Measurements from ENCODE around the gene LRBA.
"Not testable (repeated sequence)": the region's sequence is repeated elsewhere in the genome, so short reads cannot be mapped to it uniquely, and the experiment has no call there.

LRBA gene

GRCh38 chr4:150974252-150974640 is 40.8 kb downstream of the LRBA start:
- DNase-seq = no peak

- no peak for DNase-seq
Observed at GRCh38 chr4:150973626-150974251, 41.3 kb downstream of the LRBA start.

GRCh38 chr4:150972592-150972991 is 42.5 kb downstream of the LRBA start:
- no peak for DNase-seq

- DNase-seq = no peak
Observed at GRCh38 chr4:150971901-150972300, 43.2 kb downstream of the LRBA start.

GRCh38 chr4:150970685-150971151 is 44.4 kb downstream of the LRBA start:
- no peak for DNase-seq

GRCh38 chr4:150964754-150965153 is 50.3 kb downstream of the LRBA start:
- no peak for DNase-seq

GRCh38 chr4:150963602-150964345 is 51.3 kb downstream of the LRBA start:
- not testable (repeated sequence) for DNase-seq

GRCh38 chr4:150962245-150962644 is 52.8 kb downstream of the LRBA start:
- DNase-seq = no peak

GRCh38 chr4:150961566-150961965 is 53.5 kb downstream of the LRBA start:
- DNase-seq = no peak

GRCh38 chr4:150960818-150961217 is 54.3 kb downstream of the LRBA start:
- no peak for DNase-seq

- DNase-seq = no peak
Observed at GRCh38 chr4:150960079-150960478, 55.0 kb downstream of the LRBA start.

GRCh38 chr4:150957981-150958380 is 57.1 kb downstream of the LRBA start:
- DNase-seq = not testable (repeated sequence)

- not testable (repeated sequence) for DNase-seq
Observed at GRCh38 chr4:150957095-150957494, 58.0 kb downstream of the LRBA start.

- not testable (repeated sequence) for DNase-seq
Observed at GRCh38 chr4:150953916-150954315, 61.2 kb downstream of the LRBA start.

GRCh38 chr4:150952167-150952845 is 62.8 kb downstream of the LRBA start:
- DNase-seq = no peak

- DNase-seq = no peak
Observed at GRCh38 chr4:150950657-150951288, 64.3 kb downstream of the LRBA start.

- no peak for DNase-seq
Observed at GRCh38 chr4:150949943-150950342, 65.1 kb downstream of the LRBA start.

- DNase-seq = no peak
Observed at GRCh38 chr4:150949342-150949741, 65.7 kb downstream of the LRBA start.

- DNase-seq = no peak
Observed at GRCh38 chr4:150948710-150949109, 66.4 kb downstream of the LRBA start.

- no peak for DNase-seq
Observed at GRCh38 chr4:150948074-150948473, 67.0 kb downstream of the LRBA start.

- no peak for DNase-seq
Observed at GRCh38 chr4:150944660-150945059, 70.4 kb downstream of the LRBA start.

GRCh38 chr4:150943818-150944217 is 71.3 kb downstream of the LRBA start:
- DNase-seq = no peak

- DNase-seq = no peak
Observed at GRCh38 chr4:150943126-150943525, 72.0 kb downstream of the LRBA start.
